T-cell (primary cell): ENCODE data around the gene PCARE. TPM values are rescaled to one million over a fixed set of nuclear protein-coding genes. Genes with fewer than 3 reads are reported as not detected.

Source experiments
- ATAC-seq, 4 experiments: fragments of 200-7000 bp in 3 of 4; fragments of 150-1000 bp in 1 of 4; cut with Tn5 transposase; replicated peaks in 1 of 4; 1 replicate in 3 of 4; 2 replicates in 1 of 4; pipeline ENCODE4 v1.10.0; 2021; ENCODE audit warnings: moderate library complexity in 3 of 4, mild to moderate bottlenecking in 2 of 4, moderate number of reproducible peaks in 1 of 4
- CTCF ChIA-PET, 2 donors: fragments of 300-600 bp; sonication (Branson Sonifier 250); formaldehyde crosslinking; loops; one replicate each; lab custom pipeline; 2022; ENCODE audit warnings: antibody characterized with exemption in 2 of 2; lab: Charles Lee
- POLR2A ChIA-PET, 2 donors: fragments of 300-600 bp; sonication (Branson Sonifier 250); formaldehyde crosslinking; loops; one replicate each; lab custom pipeline; 2022; ENCODE audit warnings: antibody characterized with exemption in 2 of 2; lab: Charles Lee
- DNase-seq, 35 experiments: peaks; one replicate each; pipeline versions ENCODE4 v3.0.0 to v3.0.0-alpha.2; 2013 to 2023
- H3K27ac ChIP-seq: one replicate; pipeline ENCODE4 v1.5.1; 2013; ENCODE audit warnings: low read length
- H3K27me3 ChIP-seq, 2 experiments: replicated peaks in 1 of 2; 1 replicate in 1 of 2; 2 replicates in 1 of 2; pipeline versions ENCODE4 v1.6.1 to v1.7.0; 2013; ENCODE audit warnings: low read length in 1 of 2, mixed read lengths in 1 of 2; ENCODE audit not compliant: control insufficient read depth in 2 of 2, insufficient read depth in 2 of 2; ENCODE audit errors: extremely low read depth in 1 of 2
- H3K36me3 ChIP-seq, 2 donors: 1 replicate in 1 of 2; 2 replicates in 1 of 2; pipeline versions ENCODE4 v1.6.1 to v1.7.0; 2013; ENCODE audit warnings: low read length in 1 of 2; ENCODE audit not compliant: control insufficient read depth in 2 of 2, insufficient read depth in 1 of 2; ENCODE audit errors: extremely low read depth in 1 of 2
- H3K4me1 ChIP-seq, 2 experiments: 1 replicate in 1 of 2; 2 replicates in 1 of 2; pipeline versions ENCODE4 v1.6.1 to v1.7.0; 2013; ENCODE audit warnings: low read length in 2 of 2, mixed read lengths in 1 of 2; ENCODE audit not compliant: insufficient read depth in 2 of 2, control insufficient read depth in 1 of 2; ENCODE audit errors: extremely low read depth in 1 of 2
- H3K4me3 ChIP-seq, 2 donors: 1 replicate in 1 of 2; 2 replicates in 1 of 2; pipeline versions ENCODE4 v1.5.1 to v1.7.0; 2013; ENCODE audit warnings: mild to moderate bottlenecking in 2 of 2, low read length in 1 of 2, moderate library complexity in 1 of 2; ENCODE audit not compliant: control insufficient read depth in 1 of 2; ENCODE audit errors: extremely low read depth in 1 of 2
- H3K9me3 ChIP-seq: 2 replicates; pipeline ENCODE4 v1.7.0; 2013
- H3K27ac Mint-ChIP-seq, 2 donors: one replicate each; pipeline ENCODE4 v1.8.0; 2020 to 2021; ENCODE audit warnings: mild to moderate bottlenecking in 2 of 2, mixed read lengths in 2 of 2
- H3K27me3 Mint-ChIP-seq, 2 donors: one replicate each; pipeline ENCODE4 v1.8.0; 2021 to 2022; ENCODE audit warnings: mixed read lengths in 2 of 2
- H3K36me3 Mint-ChIP-seq: one replicate; pipeline ENCODE4 v1.8.0; 2021; ENCODE audit warnings: mixed read lengths
- H3K4me1 Mint-ChIP-seq, 3 donors: one replicate each; pipeline ENCODE4 v1.8.0; 2020 to 2022; ENCODE audit warnings: mixed read lengths in 3 of 3, mild to moderate bottlenecking in 1 of 3
- H3K4me3 Mint-ChIP-seq, 3 donors: one replicate each; pipeline ENCODE4 v1.8.0; 2020 to 2022; ENCODE audit warnings: mild to moderate bottlenecking in 3 of 3, mixed read lengths in 3 of 3, moderate library complexity in 3 of 3
- H3K9me3 Mint-ChIP-seq, 3 donors: one replicate each; pipeline ENCODE4 v1.8.0; 2020 to 2022; ENCODE audit warnings: mixed read lengths in 3 of 3
- WGBS: methylation state at CpG from one replicate; pipeline ENCODE4 v1.1.5; 2013; ENCODE audit warnings: missing lambda C conversion rate; ENCODE audit not compliant: insufficient coverage; 5-methylcytosine and 5-hydroxymethylcytosine counted together
- total RNA-seq, 35 experiments: library from RNA in 6 of 35; stranded (reverse) in 6 of 35; fragments of 120-200 nt in 1 of 35; gene quantifications; one replicate each; pipeline versions ENCODE4 v1.2.1 to v1.2.4 and lab custom pipeline; 2013 to 2026

The PCARE gene
- total RNA-seq, 5 donors from 2014 or later (not counting 1 experiment from before 2014, with no cell fraction given) = not detected

DNA sequence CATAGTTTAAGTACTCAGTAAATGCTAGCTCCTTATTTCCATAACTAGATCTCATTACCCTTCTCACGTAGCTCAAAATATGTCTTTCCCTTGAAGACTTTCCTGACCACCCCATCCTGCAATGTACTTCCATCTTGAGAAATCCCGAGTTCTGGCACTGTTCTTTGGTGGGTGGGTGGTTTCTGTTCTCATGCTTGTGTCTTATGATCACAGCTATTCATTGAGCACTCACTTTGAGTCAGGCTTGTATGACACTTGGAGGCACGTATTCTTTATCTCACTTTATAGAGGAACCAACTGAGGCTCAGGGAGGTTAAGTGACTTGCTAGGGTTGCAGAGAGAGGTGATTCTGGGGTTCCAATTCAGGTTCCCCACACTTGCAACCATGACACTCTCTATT is 31.9 kb upstream of the PCARE start:
- Mint-ChIP-seq H3K9me3 (no peaks in the 10 kb centered on the region), H3K36me3 (no peaks in the 10 kb centered on the region), H3K4me3 (no peak overlapping the region), H3K27me3 (peaks cover 0 to 5% of the 10 kb centered on the region in 2 donors), H3K27ac (no peak overlapping the region), H3K4me1 (peaks cover 0 to 2% (median 0%) of the 10 kb centered on the region in 3 donors)
- Histone ChIP-seq H3K27ac (no peak overlapping the region), H3K9me3 (no peaks in the 10 kb centered on the region), H3K4me3 (no peak overlapping the region), H3K4me1 (no peaks in the 10 kb centered on the region), H3K36me3 (no peaks in the 10 kb centered on the region), H3K27me3 (peaks cover 0 to 4% of the 10 kb centered on the region in 2 experiments)
- DNase-seq (no peak), ATAC-seq (no peak)
- ChIA-PET CTCF (no interaction called here), POLR2A (interaction anchor here in 1 of 2 donors (0.6 kb wide), 2 partner anchors 15 to 853 kb away, joined by 3 to 7 read pairs; no protein-coding TSS in a partner anchor)
- WGBS = no CpG with 5 or more reads among the region's 3 CpGs

DNA sequence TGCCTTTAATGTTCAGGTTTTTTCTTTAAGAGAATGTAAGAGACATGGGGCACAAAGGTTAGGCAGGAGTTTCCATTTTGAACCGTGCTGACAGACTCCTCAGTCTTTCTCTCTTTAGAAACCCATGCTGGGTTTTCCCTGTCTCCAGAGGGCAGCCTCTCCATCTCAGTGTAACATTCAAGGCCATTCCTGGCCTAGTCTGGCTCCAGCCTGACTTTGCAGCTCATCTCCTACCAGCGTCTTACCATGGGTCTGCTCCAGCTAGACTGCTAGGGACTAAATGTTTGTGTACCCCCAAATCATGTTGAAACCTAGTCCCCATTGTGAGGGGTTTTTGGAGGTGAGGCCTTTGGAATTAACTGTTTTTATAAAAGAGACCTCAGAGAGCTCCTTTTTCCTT is 31.1 kb upstream of the PCARE start:
- Mint-ChIP-seq H3K27ac (no peak overlapping the region), H3K27me3 (peaks cover 0 to 5% of the 10 kb centered on the region in 2 donors), H3K36me3 (no peaks in the 10 kb centered on the region), H3K4me1 (peaks cover 0 to 2% (median 0%) of the 10 kb centered on the region in 3 donors), H3K4me3 (no peak overlapping the region), H3K9me3 (no peaks in the 10 kb centered on the region)
- WGBS = no CpG with 5 or more reads among the region's 2 CpGs
- POLR2A ChIA-PET = interaction anchor here (0.5 to 0.7 kb wide), 3 partner anchors 14 to 127 kb away, joined by 3 to 5 read pairs (median 3); no protein-coding TSS in a partner anchor
- H3K27ac ChIP-seq = no peak overlapping the region
- no peaks in the 10 kb centered on the region for H3K36me3 ChIP-seq
- H3K4me1 ChIP-seq = no peaks in the 10 kb centered on the region
- H3K9me3 ChIP-seq = no peaks in the 10 kb centered on the region
- DNase-seq (no peak), ATAC-seq (no peak)
- no peak overlapping the region for H3K4me3 ChIP-seq
- peaks cover 0 to 4% of the 10 kb centered on the region in 2 experiments for H3K27me3 ChIP-seq
- CTCF ChIA-PET = no interaction called here

DNA sequence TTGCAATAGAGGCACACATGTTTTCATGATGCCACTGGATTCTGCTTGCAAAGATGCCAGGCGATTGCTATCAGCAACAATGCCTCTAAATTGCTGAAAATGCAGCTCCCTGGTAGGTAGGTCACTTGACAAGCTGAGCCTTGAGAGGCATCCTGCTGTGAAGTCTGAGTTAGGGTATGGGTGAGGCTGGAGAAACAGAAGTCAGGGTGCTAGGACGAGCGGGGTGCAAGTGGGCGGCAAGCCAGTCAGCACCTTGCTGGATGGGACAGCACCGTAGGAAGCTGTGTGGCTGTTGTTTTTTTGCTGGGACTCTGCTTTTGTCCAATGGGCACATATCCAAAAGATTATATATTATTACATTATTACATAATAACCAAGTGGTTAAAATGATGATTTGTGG is 30.4 kb upstream of the PCARE start:
- no peaks in the 10 kb centered on the region for H3K9me3 Mint-ChIP-seq
- peaks cover 0 to 4% of the 10 kb centered on the region in 2 donors for H3K27me3 Mint-ChIP-seq
- ATAC-seq = no peak
- H3K4me3 Mint-ChIP-seq = no peak overlapping the region
- ChIA-PET CTCF (interaction anchor here in 1 of 2 donors (0.6 kb wide), 1 partner anchor 52 kb away, joined by 3 read pairs; no protein-coding TSS in a partner anchor), POLR2A (interaction anchor here in 1 of 2 donors (0.6 to 0.7 kb wide), 3 partner anchors 11 to 176 kb away, joined by 3 to 4 read pairs (median 3); no protein-coding TSS in a partner anchor)
- peaks cover 0 to 2% of the 10 kb centered on the region in 2 experiments for H3K27me3 ChIP-seq
- H3K4me1 Mint-ChIP-seq = peaks cover 0 to 2% (median 0%) of the 10 kb centered on the region in 3 donors
- no peaks in the 10 kb centered on the region for H3K36me3 Mint-ChIP-seq
- H3K4me3 ChIP-seq = no peak overlapping the region
- no peak overlapping the region for H3K27ac Mint-ChIP-seq
- 88% methylated on average over 1 of the region's 5 CpGs for WGBS
- DNase-seq = no peak
- no peaks in the 10 kb centered on the region for H3K36me3 ChIP-seq
- H3K9me3 ChIP-seq = no peaks in the 10 kb centered on the region
- no peaks in the 10 kb centered on the region for H3K4me1 ChIP-seq
- no peak overlapping the region for H3K27ac ChIP-seq

DNA sequence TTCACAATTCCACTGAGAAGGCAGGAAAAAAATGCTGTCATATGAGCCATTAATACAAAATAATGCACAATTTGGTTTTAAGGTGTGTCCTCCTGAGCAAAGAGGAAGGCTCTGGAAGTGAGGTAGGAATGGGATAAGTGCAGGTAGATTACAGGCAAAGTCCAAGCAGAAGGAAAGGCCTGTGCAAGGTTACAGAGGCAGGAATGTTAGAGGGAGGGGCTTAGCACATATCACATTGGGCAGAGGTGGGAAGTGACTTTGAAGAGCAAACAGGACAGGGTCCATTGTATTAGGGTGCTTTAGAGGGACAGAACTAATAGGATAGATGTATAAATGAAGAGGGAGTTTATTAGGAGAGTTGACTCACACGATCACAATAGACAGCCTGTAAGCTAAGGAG is 26.2 kb upstream of the PCARE start:
- H3K27ac Mint-ChIP-seq = no peak overlapping the region
- Histone ChIP-seq H3K4me3 (no peak overlapping the region), H3K9me3 (no peaks in the 10 kb centered on the region), H3K4me1 (no peaks in the 10 kb centered on the region), H3K27me3 (no peaks in the 10 kb centered on the region), H3K27ac (no peak overlapping the region), H3K36me3 (no peaks in the 10 kb centered on the region)
- H3K27me3 Mint-ChIP-seq = peaks cover 0 to 2% of the 10 kb centered on the region in 2 donors
- H3K36me3 Mint-ChIP-seq = no peaks in the 10 kb centered on the region
- ATAC-seq (no peak), DNase-seq (no peak)
- H3K4me1 Mint-ChIP-seq = peaks cover 0 to 2% (median 0%) of the 10 kb centered on the region in 3 donors
- 100% methylated on average over 1 of the region's 1 CpG for WGBS
- CTCF ChIA-PET = no interaction called here
- no peak overlapping the region for H3K4me3 Mint-ChIP-seq
- H3K9me3 Mint-ChIP-seq = no peaks in the 10 kb centered on the region
- POLR2A ChIA-PET = no interaction called here

DNA sequence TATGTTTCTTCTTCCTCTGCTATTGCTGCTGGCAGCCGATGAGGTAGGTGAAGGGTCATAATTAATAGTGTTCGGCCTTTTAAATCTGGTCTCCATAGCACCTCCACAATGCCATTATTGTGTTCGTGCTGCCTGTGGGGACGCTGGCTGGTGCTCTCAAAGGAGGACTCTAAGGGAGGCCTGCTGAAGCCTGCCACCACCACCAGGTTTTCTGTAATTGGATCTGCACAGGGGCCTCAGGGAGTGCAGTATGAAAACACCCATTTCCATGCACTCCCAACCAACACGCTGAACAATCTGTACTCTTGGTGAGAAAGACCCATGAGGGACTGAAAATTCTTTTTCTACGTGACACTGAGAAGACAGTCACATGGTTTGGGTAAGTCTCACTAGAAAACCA is 23.2 kb upstream of the PCARE start:
- no peak overlapping the region for H3K27ac ChIP-seq
- H3K36me3 ChIP-seq = no peaks in the 10 kb centered on the region
- H3K9me3 ChIP-seq = no peaks in the 10 kb centered on the region
- no peaks in the 10 kb centered on the region for H3K9me3 Mint-ChIP-seq
- H3K4me1 ChIP-seq = no peaks in the 10 kb centered on the region
- ChIA-PET POLR2A (no interaction called here), CTCF (no interaction called here)
- H3K4me1 Mint-ChIP-seq = no peaks in the 10 kb centered on the region
- ATAC-seq (no peak), DNase-seq (no peak)
- no peak overlapping the region for H3K27ac Mint-ChIP-seq
- no peak overlapping the region for H3K4me3 ChIP-seq
- peaks cover 0 to 2% of the 10 kb centered on the region in 2 donors for H3K27me3 Mint-ChIP-seq
- no peaks in the 10 kb centered on the region for H3K27me3 ChIP-seq
- H3K36me3 Mint-ChIP-seq = no peaks in the 10 kb centered on the region
- no peak overlapping the region for H3K4me3 Mint-ChIP-seq
- 92% methylated on average over 4 of the region's 6 CpGs for WGBS

DNA sequence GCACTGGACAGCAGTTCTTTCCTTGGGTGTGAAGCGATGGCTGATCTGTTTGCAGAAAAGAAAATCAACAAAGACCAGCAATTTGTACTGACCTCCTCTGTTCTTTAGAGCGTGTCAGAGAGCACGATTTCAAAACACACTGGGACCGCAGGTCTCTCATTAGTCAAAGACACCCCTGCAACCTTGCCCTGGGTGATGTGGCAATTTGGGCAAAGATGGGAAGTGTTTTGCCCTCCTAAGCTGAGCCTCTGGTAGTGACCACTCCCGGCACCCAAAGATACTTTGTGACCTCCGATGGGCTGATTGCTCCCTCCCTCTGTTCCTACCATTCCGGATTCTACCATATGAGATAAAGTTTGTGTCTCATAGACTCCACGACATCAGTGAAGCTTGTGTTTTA is 22.6 kb upstream of the PCARE start:
- H3K27me3 ChIP-seq = no peaks in the 10 kb centered on the region
- Mint-ChIP-seq H3K9me3 (no peaks in the 10 kb centered on the region), H3K27me3 (peaks cover 0 to 2% of the 10 kb centered on the region in 2 donors), H3K4me1 (no peaks in the 10 kb centered on the region), H3K36me3 (no peaks in the 10 kb centered on the region), H3K4me3 (no peak overlapping the region), H3K27ac (no peak overlapping the region)
- DNase-seq (no peak), ATAC-seq (no peak)
- H3K9me3 ChIP-seq = no peaks in the 10 kb centered on the region
- WGBS = 93% methylated on average over 3 of the region's 8 CpGs
- CTCF ChIA-PET = no interaction called here
- H3K4me1 ChIP-seq = no peaks in the 10 kb centered on the region
- POLR2A ChIA-PET = interaction anchor here (0.6 kb wide), 2 partner anchors 26 to 42 kb away, joined by 3 to 5 read pairs; no protein-coding TSS in a partner anchor
- no peak overlapping the region for H3K4me3 ChIP-seq
- H3K27ac ChIP-seq = no peak overlapping the region
- no peaks in the 10 kb centered on the region for H3K36me3 ChIP-seq
